Gastroesophageal sphincter (tissue), 4 donors: Measurements from ENCODE around the gene SCO2. TPM values are rescaled to one million over a fixed set of nuclear protein-coding genes. Genes with fewer than 3 reads are reported as not detected.

Source experiments
- ATAC-seq: fragments of 150-250 bp; one replicate; pipeline ENCODE4 v1.9.1; 2016; ENCODE audit warnings: mild to moderate bottlenecking, moderate library complexity
- H3K27ac ChIP-seq, 4 donors: fragments of 200-600 bp; sonication (generic) in 3 of 4; 1 replicate in 3 of 4; 2 replicates in 1 of 4; pipeline ENCODE4 v1.5.1; 2016 to 2019
- H3K27me3 ChIP-seq: fragments of 200-600 bp; sonication (generic); one replicate; pipeline ENCODE4 v1.5.1; 2019
- H3K36me3 ChIP-seq, 2 donors: fragments of 200-600 bp; sonication (generic); one replicate each; pipeline ENCODE4 v1.5.1; 2019; ENCODE audit warnings: control low read depth in 1 of 2
- H3K4me1 ChIP-seq, 3 donors: fragments of 200-600 bp; sonication (generic); 1 replicate in 2 of 3; 2 replicates in 1 of 3; pipeline ENCODE4 v1.5.1; 2016 to 2019; ENCODE audit warnings: control low read depth in 2 of 3
- H3K4me3 ChIP-seq, 2 donors: fragments of 200-600 bp; sonication (generic); one replicate each; pipeline ENCODE4 v1.5.1; 2019; ENCODE audit warnings: mild to moderate bottlenecking in 1 of 2, moderate library complexity in 1 of 2
- H3K9me3 ChIP-seq, 3 donors: fragments of 200-600 bp; sonication (generic); one replicate each; pipeline ENCODE4 v1.5.1; 2017 to 2019; ENCODE audit warnings: control low read depth in 2 of 3
- CTCF ChIP-seq, 4 experiments: fragments of 200-600 bp in 2 of 4; fragments of 450-650 bp in 2 of 4; sonication (generic) in 1 of 4; IDR thresholded peaks; one replicate each; pipeline ENCODE4 v1.5.1; 2017 to 2019; ENCODE audit warnings: antibody characterized with exemption in 4 of 4, mild to moderate bottlenecking in 2 of 4, moderate library complexity in 2 of 4
- EP300 ChIP-seq: sonication (generic); formaldehyde crosslinking; IDR thresholded peaks from one replicate; pipeline ENCODE4 v1.6.1; 2017; ENCODE audit warnings: antibody characterized with exemption, mild to moderate bottlenecking
- POLR2A ChIP-seq, 2 donors: fragments of 450-650 bp; IDR thresholded peaks; one replicate each; pipeline ENCODE4 v1.6.1; 2017; ENCODE audit warnings: antibody characterized with exemption in 2 of 2, mild to moderate bottlenecking in 2 of 2, moderate library complexity in 1 of 2
- POLR2AphosphoS5 ChIP-seq: sonication (generic); formaldehyde crosslinking; IDR thresholded peaks from one replicate; pipeline ENCODE4 v1.6.1; 2017; ENCODE audit warnings: antibody characterized with exemption
- WGBS, 2 donors: methylation state at CpG; one replicate each; pipeline ENCODE4 v1.1.5; 2018; ENCODE audit warnings: low coverage in 1 of 2; 5-methylcytosine and 5-hydroxymethylcytosine counted together
- total RNA-seq, 4 donors: library from RNA; depleted of rRNA; stranded (reverse); fragments of >200 nt; gene quantifications; one replicate each; pipeline ENCODE4 v1.1.0, GENCODE V29; 2016

SCO2 gene
- total RNA-seq, 4 donors from 2014 or later, result 1.2 to 1.8 TPM; not detected in 2

- TF ChIP-seq POLR2AphosphoS5 (no peak), EP300 (no peak), POLR2A (IDR thresholded peaks at IDR 0.05) (no peak), CTCF (IDR thresholded peaks at IDR 0.05) (no peak)
- ATAC-seq, result no peak
- H3K27me3 ChIP-seq, result peaks cover 66% of the 10 kb centered on the region
- H3K9me3 ChIP-seq, result no peaks in the 10 kb centered on the region
- WGBS, 2 donors, result no CpG with 5 or more reads among the region's 21 CpGs
- peak overlapping the region; percentile 35 to 63 for H3K4me3 ChIP-seq
- H3K4me1 ChIP-seq, result peaks cover 0 to 69% (median 30%) of the 10 kb centered on the region in 3 donors
- H3K36me3 ChIP-seq, result no peaks in the 10 kb centered on the region
- H3K27ac ChIP-seq, result peak overlapping the region; percentile 1 to 90 (median 86)
These were observed 5.1 kb upstream of the SCO2 start for GRCh38 chr22:50530580-50530876.

- no CpG with 5 or more reads among the region's 92 CpGs for WGBS, 2 donors
- peaks cover 61% of the 10 kb centered on the region for H3K27me3 ChIP-seq
- H3K27ac ChIP-seq, result peak within 1 kb of the TSS; percentile 25 to 90 (median 86)
- H3K36me3 ChIP-seq, result no peaks in the 10 kb centered on the region
- peak within 1 kb of the TSS; percentile 35 to 63 for H3K4me3 ChIP-seq
- TF ChIP-seq CTCF (IDR thresholded peaks at IDR 0.05) (no peak), POLR2A (IDR thresholded peaks at IDR 0.05) (peak; percentile 63), POLR2AphosphoS5 (peak; percentile 66)
- H3K9me3 ChIP-seq, result no peaks in the 10 kb centered on the region
- peaks cover 0 to 70% (median 30%) of the 10 kb centered on the region in 3 donors for H3K4me1 ChIP-seq
- ATAC-seq, result peak; percentile 56
These were observed 4.6 kb upstream of the SCO2 start, which contains the start of gene TYMP for GRCh38 chr22:50529897-50530579. TYMP (minus strand) TSS chr22:50530012; CDS start chr22:50529709, 303 bp downstream.

- H3K36me3 ChIP-seq, result no peaks in the 10 kb centered on the region
- WGBS, 2 donors, result no CpG with 5 or more reads among the region's 50 CpGs
- peaks cover 0 to 76% (median 34%) of the 10 kb centered on the region in 3 donors for H3K4me1 ChIP-seq
- peak overlapping the region; percentile 25 to 90 (median 86) for H3K27ac ChIP-seq
- TF ChIP-seq EP300, result no peak
- TF ChIP-seq POLR2AphosphoS5, result no peak
- TF ChIP-seq POLR2A (IDR thresholded peaks at IDR 0.05), result no peak
- no peak for TF ChIP-seq CTCF (IDR thresholded peaks at IDR 0.05)
- peaks cover 55% of the 10 kb centered on the region for H3K27me3 ChIP-seq
- no peaks in the 10 kb centered on the region for H3K9me3 ChIP-seq
- ATAC-seq, result no peak
- peak overlapping the region; percentile 35 to 63 for H3K4me3 ChIP-seq
These were observed 4.1 kb upstream of the SCO2 start for GRCh38 chr22:50529416-50529896.

GRCh38 chr22:50528682-50529415 is 3.5 kb upstream of the SCO2 start:
- WGBS, 2 donors, result 30 to 69% methylated on average over 2 to 4 of the region's 15 CpGs
- no peak for ATAC-seq

More at GRCh38 chr22:50528682-50529415, 3.5 kb upstream of the SCO2 start:
- TF ChIP-seq POLR2AphosphoS5 (no peak), EP300 (no peak), CTCF (IDR thresholded peaks at IDR 0.05) (no peak), POLR2A (IDR thresholded peaks at IDR 0.05) (no peak)
- peaks cover 0 to 4% of the 10 kb centered on the region in 2 donors for H3K36me3 ChIP-seq
- H3K9me3 ChIP-seq, result no peaks in the 10 kb centered on the region
- peaks cover 49% of the 10 kb centered on the region for H3K27me3 ChIP-seq
- peak overlapping the region in 1 of 2 donors; percentile 63 for H3K4me3 ChIP-seq
- H3K27ac ChIP-seq, result peak overlapping the region in 3 of 4 donors; percentile 85 to 90 (median 88)
- peaks cover 0 to 82% (median 39%) of the 10 kb centered on the region in 3 donors for H3K4me1 ChIP-seq
